OCI-LY7 (cell line): Measurements from ENCODE around the gene SMNDC1. TPM values are rescaled to one million over a fixed set of nuclear protein-coding genes. Genes with fewer than 3 reads are reported as not detected.
A peak's percentile ranks its signal among the peaks of the same experiment; 100 is the strongest.
"Not testable (repeated sequence)": the region's sequence is repeated elsewhere in the genome, so short reads cannot be mapped to it uniquely, and the experiment has no call there.

Experiments
- BruUV-seq: library from RNA; stranded (reverse); fragments of 400-500 nt; replicated peaks from 2 replicates; lab custom pipeline; 2021; lab: Mats Ljungman, UMichigan
- CTCF ChIA-PET: fragments of 300-600 bp; sonication (Branson Sonifier 250); formaldehyde crosslinking; loops from one replicate; lab custom pipeline; 2022; ENCODE audit warnings: antibody characterized with exemption; ENCODE audit not compliant: unreplicated experiment; lab: Charles Lee
- POLR2A ChIA-PET: fragments of 300-600 bp; sonication (Branson Sonifier 250); formaldehyde crosslinking; loops from one replicate; lab custom pipeline; 2022; ENCODE audit warnings: antibody characterized with exemption; lab: Charles Lee
- DNase-seq: peaks from one replicate; pipeline ENCODE4 v3.0.0-alpha.2; 2015; ENCODE audit warnings: low spot score
- H2AFZ ChIP-seq: fragments of 200-600 bp; sonication (generic), shearing (Covaris generic); 2 replicates; pipeline ENCODE4 v1.6.1; 2014; ENCODE audit warnings: mild to moderate bottlenecking, antibody characterized with exemption, low read length, moderate library complexity
- H3K27ac ChIP-seq: fragments of 200-600 bp; sonication (generic); 2 replicates; pipeline ENCODE4 v1.5.1; 2014; ENCODE audit warnings: mixed run types, low read depth, mild to moderate bottlenecking, moderate library complexity, low read length, inconsistent platforms; ENCODE audit not compliant: poor library complexity, severe bottlenecking
- H3K36me3 ChIP-seq: fragments of 200-600 bp; sonication (generic); 2 replicates; pipeline ENCODE4 v1.6.1; 2014; ENCODE audit warnings: mild to moderate bottlenecking, antibody characterized with exemption, low read length, moderate library complexity, mixed read lengths; ENCODE audit not compliant: insufficient read depth
- H3K4me1 ChIP-seq: fragments of 200-600 bp; sonication (generic); 2 replicates; pipeline ENCODE4 v1.5.1; 2014; ENCODE audit warnings: mild to moderate bottlenecking, low read length; ENCODE audit not compliant: insufficient read depth, poor library complexity, severe bottlenecking
- H3K4me2 ChIP-seq: fragments of 200-600 bp; sonication (generic); 2 replicates; pipeline ENCODE4 v1.6.1; 2014; ENCODE audit warnings: mild to moderate bottlenecking, low read length
- H3K4me3 ChIP-seq: fragments of 200-600 bp; sonication (generic); 2 replicates; pipeline ENCODE4 v1.5.1; 2014; ENCODE audit warnings: mild to moderate bottlenecking, low read depth, low read length; ENCODE audit not compliant: poor library complexity, severe bottlenecking
- H3K79me2 ChIP-seq: fragments of 200-600 bp; sonication (generic); 2 replicates; pipeline ENCODE4 v1.6.1; 2016; ENCODE audit warnings: low read depth, mild to moderate bottlenecking, low read length, moderate library complexity, mixed read lengths; ENCODE audit not compliant: insufficient read depth
- H3K9me2 ChIP-seq: fragments of 200-600 bp; sonication (generic); 2 replicates; pipeline ENCODE4 v1.6.1; 2016; ENCODE audit warnings: mild to moderate bottlenecking, low read length, mixed read lengths; ENCODE audit not compliant: insufficient read depth
- H3K9me3 ChIP-seq: fragments of 200-600 bp; sonication (generic); 2 replicates; pipeline ENCODE4 v1.6.1; 2014; ENCODE audit warnings: mild to moderate bottlenecking, mixed run types, low read length, mixed read lengths
- H4K20me1 ChIP-seq: fragments of 200-600 bp; sonication (generic); 2 replicates; pipeline ENCODE4 v1.6.1; 2014; ENCODE audit warnings: mild to moderate bottlenecking, antibody characterized with exemption, low read length, moderate library complexity, mixed read lengths; ENCODE audit not compliant: insufficient read depth
- CTCF ChIP-seq: fragments of 200-600 bp; sonication (generic); conservative IDR thresholded peaks from 2 replicates; pipeline ENCODE4 v1.5.1; 2014; ENCODE audit warnings: mild to moderate bottlenecking, antibody characterized with exemption, low read length, moderate library complexity, mixed read lengths
- EZH2phosphoT487 ChIP-seq: fragments of 200-600 bp; sonication (generic); IDR thresholded peaks from 2 replicates; pipeline ENCODE4 v1.6.1; 2018; ENCODE audit warnings: low read depth, borderline replicate concordance, mild to moderate bottlenecking, mixed run types, antibody characterized with exemption, low read length, moderate library complexity, mixed read lengths
- intact Hi-C: fragments of 100-400 bp; cut with micrococcal nuclease; formaldehyde crosslinking; loops from one replicate; pipeline ENCODE4 v1.10.0; 2022; ENCODE audit not compliant: unreplicated experiment
- total RNA-seq, 2 experiments: library from RNA; depleted of rRNA in 1 of 2; stranded (reverse); fragments of >200 nt in 1 of 2; shearing (Covaris generic) in 1 of 2; gene quantifications; 2 replicates each; pipeline ENCODE4 v1.2.3, GENCODE V29; 2014 to 2022

SMNDC1 gene
- total RNA-seq, 2 experiments from 2014 or later = 10.0 to 52.4 TPM

- ChIA-PET POLR2A (interaction anchor here (0.7 to 2.5 kb wide), 2 partner anchors 12 to 64 kb away, joined by 4 to 5 read pairs; no protein-coding TSS in a partner anchor), CTCF (interaction anchor here (0.9 kb wide), 1 partner anchor 135 kb away, joined by 3 read pairs; no protein-coding TSS in a partner anchor)
- Histone ChIP-seq H3K4me1 (peaks cover 27% of the 10 kb centered on the region), H3K4me2 (no peak overlapping the region), H3K4me3 (no peak overlapping the region), H3K79me2 (no peaks in the 10 kb centered on the region), H3K36me3 (no peaks in the 10 kb centered on the region), H2AFZ (no peak overlapping the region), H4K20me1 (no peaks in the 10 kb centered on the region), H3K27ac (no peak overlapping the region), H3K9me3 (no peaks in the 10 kb centered on the region), H3K9me2 (no peaks in the 10 kb centered on the region)
- no peak for DNase-seq
- TF ChIP-seq EZH2phosphoT487 (no peak), CTCF (no peak)
- intact Hi-C loops = no loop called here
- no TSS peak for BruUV-seq
Measured at GRCh38 chr10:110273474-110273873, 31.2 kb downstream of the SMNDC1 start.

- DNase-seq, H3K79me2 ChIP-seq, H4K20me1 ChIP-seq, H3K4me2 ChIP-seq, H3K4me3 ChIP-seq, intact Hi-C loops, H3K9me3 ChIP-seq, H3K36me3 ChIP-seq, H3K9me2 ChIP-seq, H2AFZ ChIP-seq, BruUV-seq, H3K27ac ChIP-seq: not testable (repeated sequence)
- peaks cover 27% of the 10 kb centered on the region for H3K4me1 ChIP-seq
- CTCF ChIA-PET = interaction anchor here (0.6 to 0.9 kb wide), 2 partner anchors 134 to 208 kb away, joined by 3 to 5 read pairs; no protein-coding TSS in a partner anchor
- POLR2A ChIA-PET = interaction anchor here (0.6 to 2.5 kb wide), 4 partner anchors 12 to 379 kb away, joined by 4 to 5 read pairs (median 4); no protein-coding TSS in a partner anchor
Measured at GRCh38 chr10:110272995-110273394, 31.7 kb downstream of the SMNDC1 start.

GRCh38 chr10:110269374-110270318, 35.1 kb downstream of the SMNDC1 start:
- Histone ChIP-seq H3K27ac (no peak overlapping the region), H3K79me2 (no peaks in the 10 kb centered on the region), H3K4me1 (peaks cover 27% of the 10 kb centered on the region), H3K36me3 (no peaks in the 10 kb centered on the region), H4K20me1 (no peaks in the 10 kb centered on the region), H2AFZ (no peak overlapping the region), H3K9me3 (no peaks in the 10 kb centered on the region), H3K4me3 (no peak overlapping the region), H3K4me2 (peak overlapping the region; percentile 52; the same call in 1 of the 2 replicates), H3K9me2 (no peaks in the 10 kb centered on the region)
- TF ChIP-seq EZH2phosphoT487 (no peak), CTCF (no peak)
- intact Hi-C loops = loop anchor here (2.0 kb wide), 1 partner anchor 43 kb away; no protein-coding TSS in a partner anchor
- CTCF ChIA-PET = interaction anchor here (1.6 kb wide), 1 partner anchor 9 kb away, joined by 3 read pairs; no protein-coding TSS in a partner anchor
- BruUV-seq = no TSS peak
- POLR2A ChIA-PET = interaction anchor here (0.6 to 2.2 kb wide), 11 partner anchors 9 to 162 kb away, joined by 3 to 13 read pairs (median 3); no protein-coding TSS in a partner anchor
- no peak for DNase-seq
